GM12892 (cell line): ENCODE results near the gene HES1.

Experiments used
- POLR2A ChIP-seq: IDR thresholded peaks from 2 replicates; pipeline ENCODE4 v1.6.1; 2011; ENCODE audit warnings: low read depth, low read length, control low read depth
- POLR2AphosphoS5 ChIP-seq: IDR thresholded peaks from 2 replicates; pipeline ENCODE4 v1.6.1; 2011; ENCODE audit warnings: low read depth, low read length, control low read depth
- TAF1 ChIP-seq: IDR thresholded peaks from 2 replicates; pipeline ENCODE4 v1.6.1; 2011; ENCODE audit warnings: low read depth, mild to moderate bottlenecking, control low read depth, low read length, borderline replicate concordance

GRCh38 chr3:194145702-194146101 is 9.8 kb downstream of the HES1 start:
- TF ChIP-seq POLR2A (no peak), POLR2AphosphoS5 (no peak), TAF1 (no peak)
